ENCODE data around the gene NPAS3. TPM values are rescaled to one million over a fixed set of nuclear protein-coding genes. Genes with fewer than 3 reads are reported as not detected.

The NPAS3 gene
- total RNA-seq, 1 experiment from 2014 or later, result 15.6 TPM

- ChIA-PET CTCF (no interaction called here), POLR2A (ENCODE audit: low non-redundant PET) (no interaction called here)
- DNase-seq (ENCODE audit: low spot score), result no peak
- H3K27ac ChIP-seq (ENCODE audit: low read depth, low read length, poor library complexity, severe bottlenecking), result no peak overlapping the region
- peaks cover 51% of the 10 kb centered on the region for H3K4me1 ChIP-seq (ENCODE audit: insufficient read depth, low read length, poor library complexity, severe bottlenecking)
- H3K36me3 ChIP-seq (ENCODE audit: insufficient read depth, low read length, poor library complexity, severe bottlenecking), result no peaks in the 10 kb centered on the region
- no peak for TF ChIP-seq EZH2 (IDR thresholded peaks at IDR 0.05; ENCODE audit: borderline replicate concordance, low read depth, low read length, poor library complexity, severe bottlenecking)
- TF ChIP-seq, protein P1, sequence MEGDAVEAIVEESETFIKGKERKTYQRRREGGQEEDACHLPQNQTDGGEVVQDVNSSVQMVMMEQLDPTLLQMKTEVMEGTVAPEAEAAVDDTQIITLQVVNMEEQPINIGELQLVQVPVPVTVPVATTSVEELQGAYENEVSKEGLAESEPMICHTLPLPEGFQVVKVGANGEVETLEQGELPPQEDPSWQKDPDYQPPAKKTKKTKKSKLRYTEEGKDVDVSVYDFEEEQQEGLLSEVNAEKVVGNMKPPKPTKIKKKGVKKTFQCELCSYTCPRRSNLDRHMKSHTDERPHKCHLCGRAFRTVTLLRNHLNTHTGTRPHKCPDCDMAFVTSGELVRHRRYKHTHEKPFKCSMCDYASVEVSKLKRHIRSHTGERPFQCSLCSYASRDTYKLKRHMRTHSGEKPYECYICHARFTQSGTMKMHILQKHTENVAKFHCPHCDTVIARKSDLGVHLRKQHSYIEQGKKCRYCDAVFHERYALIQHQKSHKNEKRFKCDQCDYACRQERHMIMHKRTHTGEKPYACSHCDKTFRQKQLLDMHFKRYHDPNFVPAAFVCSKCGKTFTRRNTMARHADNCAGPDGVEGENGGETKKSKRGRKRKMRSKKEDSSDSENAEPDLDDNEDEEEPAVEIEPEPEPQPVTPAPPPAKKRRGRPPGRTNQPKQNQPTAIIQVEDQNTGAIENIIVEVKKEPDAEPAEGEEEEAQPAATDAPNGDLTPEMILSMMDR (conservative IDR thresholded peaks at IDR 0.05; ENCODE audit: low read depth, low read length), result no peak
- no peak overlapping the region for H3K4me3 ChIP-seq (ENCODE audit: low read depth, low read length, poor library complexity, severe bottlenecking)
- H3K27me3 ChIP-seq (replicated peaks; ENCODE audit: insufficient read depth, low read depth, low read length, poor library complexity), result no peaks in the 10 kb centered on the region
- intact Hi-C loops (cut with micrococcal nuclease; ENCODE audit: unreplicated experiment), result no loop called here
- no peaks in the 10 kb centered on the region for H3K9me3 ChIP-seq (ENCODE audit: low read depth, low read length, poor library complexity, severe bottlenecking)
- BruUV-seq (replicated peaks), result no TSS peak
Measured at GRCh38 chr14:33555710-33556350, 617.2 kb downstream of the NPAS3 start.

- TF ChIP-seq, protein P1 (conservative IDR thresholded peaks at IDR 0.05; ENCODE audit: low read depth, low read length), result no peak
- no peak for TF ChIP-seq EZH2 (IDR thresholded peaks at IDR 0.05; ENCODE audit: borderline replicate concordance, low read depth, low read length, poor library complexity, severe bottlenecking)
- Histone ChIP-seq H3K36me3 (ENCODE audit: insufficient read depth, low read length, poor library complexity, severe bottlenecking) (no peaks in the 10 kb centered on the region), H3K27ac (ENCODE audit: low read depth, low read length, poor library complexity, severe bottlenecking) (no peak overlapping the region), H3K27me3 (replicated peaks; ENCODE audit: insufficient read depth, low read depth, low read length, poor library complexity) (no peaks in the 10 kb centered on the region), H3K9me3 (ENCODE audit: low read depth, low read length, poor library complexity, severe bottlenecking) (no peaks in the 10 kb centered on the region), H3K4me3 (ENCODE audit: low read depth, low read length, poor library complexity, severe bottlenecking) (no peak overlapping the region), H3K4me1 (ENCODE audit: insufficient read depth, low read length, poor library complexity, severe bottlenecking) (peaks cover 51% of the 10 kb centered on the region)
- BruUV-seq (replicated peaks), result no TSS peak
- DNase-seq (ENCODE audit: low spot score), result no peak
- intact Hi-C loops (cut with micrococcal nuclease; ENCODE audit: unreplicated experiment), result no loop called here
- ChIA-PET POLR2A (ENCODE audit: low non-redundant PET) (no interaction called here), CTCF (no interaction called here)
Measured at GRCh38 chr14:33556382-33557121, 617.9 kb downstream of the NPAS3 start.

DNA sequence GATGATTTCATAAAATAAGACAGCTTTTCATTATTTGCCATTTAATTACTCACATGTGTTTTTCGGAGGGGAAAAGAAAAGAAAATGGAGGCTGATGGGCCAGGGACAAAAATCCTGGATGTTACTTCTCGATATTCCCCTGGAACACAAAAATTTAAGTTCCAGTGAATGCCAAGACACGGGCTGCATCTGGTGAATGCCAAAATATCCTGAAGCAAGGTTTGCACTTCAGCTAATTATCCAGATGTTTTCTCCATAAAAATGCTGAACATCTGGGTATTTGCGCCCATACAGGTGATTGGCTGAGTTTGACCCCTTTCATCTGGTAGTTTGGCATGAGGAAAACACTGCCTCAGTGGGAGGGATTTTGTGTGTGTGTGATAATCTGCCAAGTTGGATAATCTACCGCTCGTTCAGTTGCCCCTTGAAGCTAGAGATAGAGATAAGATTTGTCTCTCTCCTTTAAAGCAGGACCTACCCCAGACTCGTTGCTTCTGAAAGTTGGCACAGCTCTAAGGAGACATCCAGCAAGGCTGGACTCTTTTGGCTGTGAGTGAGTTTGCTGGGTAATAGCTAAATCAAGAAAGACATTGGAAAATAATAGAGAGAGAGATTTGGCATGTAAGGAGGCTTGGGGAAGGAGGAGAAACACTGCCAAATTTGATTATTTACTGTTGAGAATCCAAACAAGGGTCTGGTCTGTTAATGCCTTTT lies 622.2 kb downstream of the NPAS3 start:
- TF ChIP-seq, protein P1 (conservative IDR thresholded peaks at IDR 0.05; ENCODE audit: low read depth, low read length), result no peak
- no peak for TF ChIP-seq EZH2 (IDR thresholded peaks at IDR 0.05; ENCODE audit: borderline replicate concordance, low read depth, low read length, poor library complexity, severe bottlenecking)
- no TSS peak for BruUV-seq (replicated peaks)
- no peak overlapping the region for H3K4me3 ChIP-seq (ENCODE audit: low read depth, low read length, poor library complexity, severe bottlenecking)
- no peak overlapping the region for H3K27ac ChIP-seq (ENCODE audit: low read depth, low read length, poor library complexity, severe bottlenecking)
- ChIA-PET CTCF (no interaction called here), POLR2A (ENCODE audit: low non-redundant PET) (no interaction called here)
- H3K4me1 ChIP-seq (ENCODE audit: insufficient read depth, low read length, poor library complexity, severe bottlenecking), result peaks cover 50% of the 10 kb centered on the region
- H3K36me3 ChIP-seq (ENCODE audit: insufficient read depth, low read length, poor library complexity, severe bottlenecking), result no peaks in the 10 kb centered on the region
- no peak for DNase-seq (ENCODE audit: low spot score)
- intact Hi-C loops (cut with micrococcal nuclease; ENCODE audit: unreplicated experiment), result loop anchor here (10.0 kb wide), 1 partner anchor 204 kb away; no protein-coding TSS in a partner anchor
- H3K27me3 ChIP-seq (replicated peaks; ENCODE audit: insufficient read depth, low read depth, low read length, poor library complexity), result no peaks in the 10 kb centered on the region
- no peaks in the 10 kb centered on the region for H3K9me3 ChIP-seq (ENCODE audit: low read depth, low read length, poor library complexity, severe bottlenecking)
